GM18499 (cell line): Measurements from ENCODE around the gene UBE2S.
"Not testable (repeated sequence)": the region's sequence is repeated elsewhere in the genome, so short reads cannot be mapped to it uniquely, and the experiment has no call there.

ENCODE experiments used
- ATAC-seq: cut with Tn5 transposase; IDR thresholded peaks from one replicate; pipeline ENCODE4 v1.9.1; 2021; ENCODE audit warnings: moderate number of reproducible peaks; ENCODE audit not compliant: insufficient read depth, unreplicated experiment

The UBE2S gene

DNA sequence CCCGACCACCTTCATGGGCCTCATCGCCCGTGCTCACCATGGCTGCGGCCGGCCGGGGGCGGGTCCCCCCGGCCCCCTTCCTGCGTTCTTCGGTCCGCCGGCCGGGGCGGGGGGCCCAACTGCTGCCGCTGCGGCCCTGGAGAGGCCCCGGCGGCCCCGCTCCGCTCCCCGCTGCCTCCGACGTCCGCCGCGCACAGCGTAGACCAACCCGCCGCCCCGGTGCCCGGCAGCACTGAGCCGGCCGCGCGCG lies at the start of gene UBE2S:
Gene UBE2S, minus strand, starts transcription at position 239 of the 250 bp plus-strand sequence. Its CDS starts 199 bp downstream, at position 40.
- ATAC-seq: not testable (repeated sequence)

DNA sequence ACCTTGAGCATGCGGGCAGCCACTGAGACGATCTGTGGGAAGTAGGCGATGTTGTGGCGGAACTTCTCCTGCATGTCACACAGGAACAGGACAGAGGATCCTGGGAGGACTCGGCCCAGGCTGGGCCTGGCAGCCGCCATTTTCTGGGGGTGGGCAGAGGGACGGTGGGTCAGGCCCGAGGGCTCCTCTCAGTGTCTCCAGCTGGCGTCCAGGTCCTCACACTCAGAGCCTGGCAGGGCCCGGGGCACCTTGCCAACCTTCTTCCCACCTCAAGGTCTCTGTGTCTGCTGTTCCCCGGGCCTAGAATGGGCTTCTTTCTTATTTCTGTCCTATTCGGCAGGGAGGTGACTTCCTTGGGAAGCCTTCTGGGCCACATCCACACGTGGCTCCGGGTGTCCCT lies 48.8 kb upstream of the UBE2S start:
- ATAC-seq: no peak

DNA sequence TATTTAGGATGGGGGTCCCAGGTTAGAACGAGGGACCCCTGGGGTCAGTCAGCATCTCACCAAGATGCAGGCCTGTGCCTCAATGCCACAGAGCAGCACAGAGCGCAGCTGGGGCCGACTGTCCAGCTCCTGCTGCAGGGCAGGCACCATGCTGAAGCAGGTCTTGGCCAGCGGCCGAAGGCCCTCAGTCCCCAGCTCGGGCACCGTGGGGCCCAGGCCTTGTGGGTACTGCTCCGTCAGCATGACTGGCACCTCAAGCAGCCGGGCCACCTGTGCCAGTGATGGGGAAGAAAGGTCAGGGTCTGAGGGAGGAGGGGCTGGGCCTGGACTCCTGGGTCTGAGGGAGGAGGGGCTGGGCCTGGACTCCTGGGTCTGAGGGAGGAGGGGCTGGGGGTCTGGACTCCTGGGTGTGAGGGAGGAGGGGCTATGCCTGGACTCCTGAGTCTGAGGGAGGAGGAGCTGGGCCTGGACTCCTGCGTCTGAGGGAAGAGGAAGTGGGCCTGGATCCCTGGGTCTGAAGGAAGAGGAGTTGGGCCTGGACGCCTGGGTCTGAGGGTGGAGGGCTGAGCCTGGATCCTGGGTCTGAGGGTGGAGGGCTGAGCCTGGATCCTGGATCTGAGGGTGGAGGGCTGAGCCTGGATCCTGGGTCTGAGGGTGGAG lies 48.1 kb upstream of the UBE2S start:
- ATAC-seq: no peak

DNA sequence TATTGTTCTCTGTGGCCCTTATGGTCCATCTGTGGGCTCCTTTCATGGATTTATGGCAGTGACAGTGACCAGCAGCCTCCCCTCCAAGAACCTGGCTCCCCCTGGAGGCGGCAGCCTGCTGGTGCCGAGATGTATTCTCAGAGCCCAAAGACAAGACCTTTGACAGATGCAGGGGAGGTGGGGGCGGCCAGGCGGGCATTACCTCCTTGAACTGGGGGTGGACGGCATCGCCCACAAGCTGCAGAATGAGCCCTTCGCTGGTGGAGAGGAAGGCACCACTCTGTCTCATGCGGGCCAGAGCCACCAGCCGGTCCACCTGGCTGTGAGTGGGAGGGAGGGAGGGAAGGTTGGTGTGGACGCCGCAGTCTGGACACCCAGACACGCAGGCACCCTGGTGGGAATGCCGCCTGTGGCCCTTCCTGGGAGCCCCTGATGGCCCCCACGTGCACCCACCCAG lies 47.2 kb upstream of the UBE2S start:
- no peak for ATAC-seq

DNA sequence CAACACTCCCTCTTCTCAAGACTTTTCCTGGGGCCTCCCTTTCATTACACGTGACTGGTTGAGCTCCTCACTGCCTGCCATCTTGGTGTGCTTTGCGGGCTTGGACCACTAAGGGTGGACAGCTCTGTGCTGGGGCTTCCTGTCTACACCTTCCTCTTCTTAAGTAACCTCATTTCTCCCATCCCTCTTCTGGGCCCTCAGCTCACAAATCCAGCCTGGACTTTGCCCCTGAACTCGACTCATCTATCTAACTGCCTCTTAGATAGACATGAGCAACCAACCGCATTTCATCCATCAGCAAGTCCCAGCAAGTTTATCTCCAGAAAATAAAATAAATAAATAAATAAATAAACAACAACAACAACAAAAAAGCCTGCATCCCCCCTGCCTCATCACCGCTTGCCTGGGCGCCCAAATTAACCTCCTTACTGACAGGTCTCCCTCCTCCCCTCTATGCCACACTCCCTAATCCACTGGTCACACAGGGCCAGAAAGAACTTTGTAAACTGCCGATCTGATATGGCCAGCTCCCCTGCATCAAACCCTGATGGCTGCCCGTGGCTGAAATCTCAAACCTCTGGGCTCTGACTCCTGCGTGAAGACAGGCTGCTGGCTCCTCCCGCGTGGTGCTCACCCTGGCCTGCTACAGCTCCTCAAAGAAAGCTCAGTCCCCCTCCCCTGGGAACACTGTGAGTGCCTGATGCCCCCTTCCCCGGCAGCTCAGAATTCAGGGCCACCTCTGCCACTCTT lies 46.1 kb upstream of the UBE2S start:
- no peak for ATAC-seq

DNA sequence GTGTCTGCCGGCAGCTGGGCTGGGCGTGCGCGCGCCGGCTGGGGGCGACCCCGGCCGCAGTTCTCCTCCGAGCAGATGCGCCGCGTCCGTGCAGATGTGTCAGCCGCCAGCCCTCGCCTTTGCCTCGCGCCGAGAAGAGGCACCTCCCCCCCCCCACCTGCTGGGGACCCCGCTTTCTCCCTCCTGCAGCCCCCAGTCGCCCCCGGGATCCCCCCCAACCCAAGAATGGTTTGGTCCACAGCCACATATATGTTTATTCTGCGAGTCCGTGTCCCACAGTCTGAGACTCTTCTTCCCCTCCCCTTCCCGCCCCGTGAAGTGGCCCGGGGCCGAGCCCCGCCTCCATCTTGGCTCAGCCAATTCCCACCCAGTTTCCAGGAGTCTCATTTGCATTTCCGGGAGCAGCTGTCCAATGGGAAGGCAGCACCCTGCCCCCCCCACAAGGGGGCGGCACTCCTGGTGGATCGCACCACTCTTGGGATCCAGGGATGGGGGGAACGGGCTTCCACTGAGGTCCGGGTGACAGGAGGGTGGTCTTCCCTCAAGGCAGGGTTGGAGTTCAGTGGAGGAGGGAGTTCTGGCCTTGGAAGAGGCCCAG lies 45.3 kb upstream of the UBE2S start:
- ATAC-seq: no peak

DNA sequence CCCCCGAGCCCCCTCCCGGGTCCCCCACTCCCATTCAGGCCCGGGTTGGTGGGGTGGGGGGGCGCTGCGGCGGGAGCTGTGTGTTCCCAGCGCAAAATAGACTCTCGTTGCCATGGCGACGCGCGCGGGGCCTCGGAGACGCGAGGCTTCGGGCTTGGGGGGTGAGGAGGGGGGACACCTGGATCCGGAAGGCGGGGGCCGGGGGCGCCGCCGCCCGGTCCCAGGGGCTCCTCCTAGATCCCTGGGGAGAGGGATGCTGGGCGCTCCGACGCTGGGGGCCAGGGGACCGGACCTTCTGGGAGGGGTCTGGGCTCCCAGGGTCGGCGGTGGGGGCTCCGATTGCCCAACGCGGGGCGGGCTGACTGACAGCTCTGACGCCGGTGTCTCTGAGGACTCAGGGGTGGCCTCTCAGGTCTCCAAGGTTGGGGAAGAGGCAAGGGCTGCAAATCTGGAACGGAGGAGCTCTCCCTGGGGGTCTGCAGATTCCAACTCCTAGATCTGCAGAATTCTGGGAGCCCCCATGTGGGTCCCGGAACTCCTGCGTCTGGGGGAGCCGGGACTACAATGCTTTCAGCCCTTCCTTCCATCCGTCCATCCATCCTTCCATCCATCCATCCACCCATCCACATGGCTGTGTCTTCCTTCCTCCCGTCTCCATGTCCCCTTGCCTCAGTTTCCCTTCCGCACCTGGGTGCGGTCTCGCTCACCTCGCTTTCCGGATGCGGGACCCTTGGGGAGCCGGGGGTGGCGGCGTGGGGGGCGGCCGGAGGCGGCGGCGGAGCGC lies 44.6 kb upstream of the UBE2S start:
- no peak for ATAC-seq

DNA sequence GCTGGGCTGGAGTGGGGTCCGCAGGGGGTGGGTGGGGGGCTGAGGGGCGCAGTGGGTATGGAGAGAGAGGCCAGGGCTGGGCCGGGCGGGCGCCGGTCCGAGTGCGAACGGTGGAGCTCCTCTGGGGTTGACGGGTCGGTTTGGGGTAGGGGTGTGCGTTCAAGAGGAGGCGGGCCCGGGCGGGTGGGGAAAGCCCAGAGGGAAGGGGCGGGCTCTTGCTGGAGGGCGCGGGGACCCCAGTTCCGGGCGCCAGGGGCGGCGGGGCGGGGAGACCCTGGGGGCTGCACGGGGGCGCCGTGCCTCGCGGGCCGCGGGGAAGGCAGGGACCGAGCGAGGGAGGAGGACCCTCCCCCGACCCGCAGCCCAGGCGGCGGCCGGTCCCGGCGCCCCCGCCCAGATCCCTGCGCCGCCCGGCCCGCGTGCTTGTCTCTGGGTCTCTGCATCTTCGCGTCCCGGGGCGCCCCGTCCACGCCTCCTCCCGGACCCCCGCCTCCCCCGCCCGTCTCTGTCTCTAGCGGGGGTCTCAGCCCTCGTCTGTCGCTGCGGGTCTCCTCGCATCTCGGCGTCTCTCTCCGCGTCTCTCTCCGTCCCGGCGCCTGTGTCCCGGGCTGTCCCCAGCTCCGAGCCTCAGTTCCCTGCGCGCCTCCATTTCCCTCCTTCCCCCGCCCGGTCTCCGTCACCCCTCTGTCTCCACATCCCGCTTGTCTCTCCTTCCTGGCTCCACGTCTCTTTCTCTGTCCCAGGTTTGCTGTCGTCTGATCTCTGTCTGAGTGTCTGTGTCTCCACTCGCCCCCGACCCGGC lies 43.8 kb upstream of the UBE2S start:
- ATAC-seq: no peak

DNA sequence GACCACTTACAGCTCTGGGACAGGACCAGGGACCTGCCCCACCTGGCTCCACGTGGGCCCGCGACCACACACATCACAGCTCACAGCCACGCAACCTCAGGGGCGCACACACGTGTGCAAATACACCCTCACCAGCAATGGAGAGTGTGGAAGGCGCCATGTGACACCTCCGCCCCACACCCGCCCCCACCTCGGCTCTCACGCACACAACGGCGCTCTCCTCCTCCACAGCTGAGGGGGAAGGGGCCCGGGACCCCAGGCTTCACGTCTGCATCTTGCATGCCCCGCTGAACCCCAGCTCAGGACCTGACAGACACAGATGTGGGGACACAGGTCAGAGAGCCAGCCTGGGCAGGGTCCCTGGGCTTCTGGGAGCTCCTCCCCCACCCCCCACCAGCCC lies 41.9 kb upstream of the UBE2S start:
- ATAC-seq: no peak

DNA sequence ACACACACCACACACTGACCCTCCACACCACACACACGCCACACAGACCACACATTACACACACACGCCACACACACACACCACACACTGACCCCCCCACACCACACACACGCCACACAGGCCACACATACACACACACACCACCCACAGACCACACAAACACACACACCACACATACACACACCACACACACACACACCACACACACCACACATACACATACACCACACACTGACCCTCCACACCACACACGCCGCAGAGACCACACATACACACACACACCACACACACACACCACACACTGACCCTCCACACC lies 40.5 kb upstream of the UBE2S start:
- not testable (repeated sequence) for ATAC-seq

DNA sequence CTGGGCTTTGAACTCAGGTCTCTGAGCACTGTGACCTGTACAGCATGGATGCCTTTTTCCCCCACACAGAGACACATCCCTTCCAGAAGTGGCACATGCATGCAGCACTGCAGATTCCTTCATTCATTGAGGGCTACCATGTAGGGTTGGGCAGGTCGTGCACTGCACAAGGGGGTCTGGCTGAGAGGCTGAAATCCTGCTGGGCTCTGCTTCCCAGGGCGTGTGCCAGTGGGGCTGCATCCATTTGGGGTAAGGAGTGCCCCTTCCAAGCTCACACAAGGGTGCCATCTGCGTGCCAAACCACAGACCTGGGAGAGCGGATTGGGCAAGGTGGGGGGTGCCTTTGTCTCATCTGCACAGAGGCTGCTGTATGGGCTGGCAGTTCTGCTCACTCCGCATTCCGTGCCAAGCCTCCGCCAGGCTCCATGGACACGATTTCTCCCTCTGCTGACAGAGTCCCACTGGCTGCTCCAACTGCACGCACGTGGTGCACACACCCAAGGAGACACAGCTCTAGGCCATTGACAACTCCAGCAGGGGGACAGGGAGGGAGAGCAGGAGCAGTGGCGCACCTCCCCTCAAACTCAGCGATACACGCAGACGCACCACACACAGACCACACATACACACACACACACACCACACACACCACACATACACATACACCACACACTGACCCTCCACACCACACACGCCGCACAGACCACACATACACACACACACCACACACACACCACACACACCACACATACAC lies 40.0 kb upstream of the UBE2S start:
- no peak for ATAC-seq

DNA sequence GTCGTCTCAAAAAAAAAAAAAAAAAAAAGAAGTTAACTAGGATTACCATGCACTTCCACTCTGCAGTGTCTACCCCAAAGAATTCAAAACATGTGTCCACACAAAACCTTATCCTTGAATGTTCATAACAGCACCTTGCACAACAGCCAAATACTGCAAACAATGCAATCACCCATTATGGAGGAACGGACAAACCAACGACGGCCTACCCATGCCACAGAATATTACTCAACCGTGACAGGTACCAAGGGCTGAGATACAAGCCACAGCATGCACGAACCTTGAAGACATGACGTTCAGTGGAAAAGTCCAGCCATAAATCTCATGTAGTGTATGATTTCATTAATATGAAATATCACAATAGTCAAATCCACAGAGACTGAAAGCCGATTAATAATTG lies 38.5 kb upstream of the UBE2S start:
- no peak for ATAC-seq

DNA sequence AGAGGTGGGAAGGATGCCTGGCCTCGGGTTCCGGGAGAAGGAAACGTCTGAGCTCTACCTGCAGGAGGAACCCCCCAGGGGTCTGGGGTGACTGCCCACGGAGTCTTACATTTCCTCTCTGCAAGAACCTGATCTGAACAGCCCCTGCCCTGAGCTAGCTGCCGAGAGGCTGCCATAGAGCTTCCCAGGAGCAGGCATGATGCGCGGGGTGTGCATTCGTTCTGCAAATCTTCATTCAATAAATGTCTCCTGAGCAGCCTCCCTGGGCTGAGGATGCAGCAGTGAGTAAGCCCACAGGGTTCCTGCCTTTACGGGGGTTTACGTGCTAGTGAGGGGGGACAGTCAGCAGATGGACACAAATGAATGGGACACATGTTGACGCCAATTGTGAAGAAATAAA lies 37.1 kb upstream of the UBE2S start:
- ATAC-seq: no peak

DNA sequence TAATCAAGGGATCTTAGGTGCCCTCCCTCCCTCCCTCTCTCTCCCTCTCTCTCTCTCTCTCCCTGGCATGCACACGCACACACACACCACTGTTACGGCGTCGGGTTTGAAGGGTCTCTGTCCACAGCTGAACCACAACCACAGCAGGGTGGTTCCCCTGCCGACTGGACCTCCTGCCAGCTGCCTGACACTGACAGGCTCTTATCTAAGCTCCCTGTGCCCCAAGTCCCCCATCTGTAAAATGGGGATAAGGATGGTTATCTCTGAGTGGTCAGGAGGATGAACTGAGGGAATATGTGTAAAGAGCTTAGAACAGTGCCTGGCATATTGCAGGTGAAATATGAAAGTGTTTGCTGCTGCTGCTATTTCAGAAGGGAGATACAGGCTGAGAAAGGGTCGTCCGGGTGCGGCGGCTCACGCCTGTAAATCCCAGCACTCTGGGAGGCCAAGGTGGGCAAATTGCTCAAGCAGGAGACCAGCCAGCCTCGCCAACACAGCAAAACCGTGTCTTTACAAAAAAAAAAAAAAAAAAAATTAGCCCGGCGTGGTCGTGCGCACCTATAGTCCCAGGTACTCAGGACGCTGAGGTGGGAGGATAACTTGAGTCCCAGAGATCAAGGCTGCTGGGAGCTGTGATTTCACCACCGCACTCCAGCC lies 36.4 kb upstream of the UBE2S start:
- ATAC-seq: no peak

DNA sequence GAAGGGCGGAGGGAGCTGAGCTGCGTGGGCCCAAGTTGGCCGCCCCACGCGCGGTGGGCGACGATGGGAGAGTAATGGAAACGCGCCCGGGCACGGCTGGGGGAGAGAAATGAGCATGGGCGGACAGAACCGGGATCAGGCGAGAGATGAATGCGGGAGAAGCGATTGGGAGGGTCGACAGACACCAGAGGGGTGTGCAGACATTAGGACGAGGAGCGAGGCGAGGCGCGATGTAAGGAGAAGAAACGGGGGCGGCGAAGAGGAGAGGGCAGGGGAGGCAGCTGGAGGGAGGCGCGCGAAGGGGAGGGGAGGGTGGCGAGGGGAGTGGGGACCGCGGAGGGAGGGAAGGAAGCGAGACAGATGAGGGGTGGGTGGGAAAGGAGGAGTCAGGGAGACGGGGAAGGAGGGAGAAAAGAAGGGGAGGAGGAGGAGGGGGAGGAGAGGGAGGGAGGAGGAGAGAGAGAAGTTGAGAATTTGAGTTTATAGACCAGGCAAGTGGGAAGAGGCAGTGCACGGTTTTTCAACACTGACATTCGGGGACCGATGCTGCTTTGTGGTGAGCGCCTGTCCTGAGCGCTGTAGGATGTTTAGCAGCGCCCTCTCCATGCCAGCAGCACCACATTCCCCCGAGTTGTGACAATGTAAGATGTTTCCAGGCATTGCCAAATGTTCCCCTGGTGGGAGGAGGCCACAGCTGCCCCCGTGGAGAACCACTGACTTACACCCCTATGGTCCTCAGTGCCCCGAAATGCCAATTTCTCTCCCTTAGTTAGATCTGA lies 35.6 kb upstream of the UBE2S start, which contains the start of gene SHISA7:
Gene SHISA7, minus strand, starts transcription at position 256 of the 779 bp plus-strand sequence. CDS start 437 bp downstream, outside the sequence.
- ATAC-seq: no peak

DNA sequence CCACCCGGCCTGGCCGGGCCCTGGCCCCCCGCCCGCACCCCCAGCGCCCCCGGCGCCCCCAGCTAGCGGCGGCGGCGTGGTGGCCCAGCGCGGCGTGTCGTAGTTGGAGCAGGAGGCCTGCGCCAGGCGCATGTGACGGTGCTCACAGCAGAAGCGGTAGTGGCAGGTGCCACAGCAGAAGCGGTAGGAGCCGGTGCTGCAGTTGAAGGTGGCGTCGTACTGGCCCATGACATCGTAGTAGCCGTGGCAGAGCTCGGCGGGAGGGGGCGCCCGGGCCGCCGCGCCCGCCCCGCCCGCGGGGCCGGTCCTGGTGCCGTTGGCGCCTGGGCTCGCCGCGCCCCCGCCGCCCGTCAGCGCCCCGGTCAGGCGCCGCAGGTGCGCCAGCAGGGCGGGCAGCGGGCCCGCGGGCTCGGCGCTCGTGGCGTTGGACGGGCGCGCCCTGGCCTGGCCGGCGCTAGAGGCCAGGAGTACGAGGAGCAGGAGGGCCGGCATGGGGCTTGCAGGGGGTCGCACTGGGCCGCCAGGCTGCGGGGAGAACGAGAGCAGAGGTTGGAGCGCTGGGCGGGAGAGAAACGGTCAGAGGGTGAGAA lies 34.9 kb upstream of the UBE2S start:
- ATAC-seq: no peak

DNA sequence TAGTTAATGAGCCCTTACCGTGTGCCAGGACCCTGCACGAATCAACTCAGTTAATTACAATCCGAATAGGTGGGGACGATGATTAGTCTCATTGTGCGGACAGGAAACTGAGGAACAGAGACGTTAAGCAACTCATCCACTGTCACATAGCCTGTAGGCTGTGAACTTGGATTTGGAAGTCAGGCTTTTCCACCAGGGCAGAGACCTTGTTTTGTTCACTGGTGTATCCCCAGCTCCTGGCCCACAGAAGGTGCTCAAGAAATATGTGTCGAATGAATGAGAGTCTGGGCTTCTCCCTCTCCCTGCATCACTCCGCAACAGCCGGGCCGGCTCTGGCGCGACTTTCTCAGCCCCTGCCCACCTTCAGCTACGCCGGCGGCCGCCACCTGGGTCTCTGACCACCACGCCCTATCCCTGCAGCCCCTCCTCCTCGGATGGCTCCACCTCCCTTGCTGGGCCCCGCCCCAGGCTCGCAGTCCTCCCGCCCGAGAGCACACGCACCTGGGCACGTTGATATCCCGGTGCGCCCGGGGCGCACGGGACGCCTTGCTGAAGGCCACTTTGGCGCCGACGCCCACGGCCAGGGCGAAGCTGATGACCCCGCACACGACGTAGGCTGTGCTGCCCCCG lies 34.2 kb upstream of the UBE2S start:
- no peak for ATAC-seq

DNA sequence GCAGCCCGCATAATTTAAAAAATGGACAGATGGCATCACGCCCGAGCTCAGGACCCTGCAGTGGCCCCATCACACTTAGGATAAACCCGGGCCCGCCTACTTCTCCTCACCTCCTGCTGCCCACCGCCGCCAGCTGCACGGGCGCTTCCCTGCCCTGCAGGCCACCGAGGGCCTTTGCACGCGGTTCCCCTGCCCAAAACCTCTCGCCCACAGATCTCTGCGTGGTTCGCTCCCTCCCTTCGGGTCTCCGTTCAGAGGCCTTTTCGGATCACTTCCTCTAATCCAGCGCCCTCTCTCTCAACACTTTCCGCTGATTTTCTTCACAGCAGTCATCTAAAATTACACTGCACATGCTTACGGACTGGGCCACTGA lies 33.7 kb upstream of the UBE2S start:
- no peak for ATAC-seq
